Prostate gland (tissue), 2 donors: Measurements from ENCODE around the gene GLI2. TPM values are rescaled to one million over a fixed set of nuclear protein-coding genes. Genes with fewer than 3 reads are reported as not detected.
A peak's percentile ranks its signal among the peaks of the same experiment; 100 is the strongest.

Experiments used
- DNase-seq: peaks from one replicate; pipeline ENCODE4 v3.0.0-alpha.2; 2019; ENCODE audit warnings: low spot score
- H3K27ac ChIP-seq, 2 donors: fragments of 200-600 bp; sonication (generic); 2 replicates each; pipeline ENCODE4 v1.5.1; 2017 to 2019
- H3K27me3 ChIP-seq: fragments of 200-600 bp; sonication (generic); replicated peaks from 2 replicates; pipeline ENCODE4 v1.5.1; 2019; ENCODE audit not compliant: insufficient read depth
- H3K36me3 ChIP-seq, 2 donors: fragments of 200-600 bp; sonication (generic); 1 replicate in 1 of 2; 2 replicates in 1 of 2; pipeline versions ENCODE4 v1.5.1 to v1.8.1; 2017 to 2019
- H3K4me1 ChIP-seq: fragments of 200-600 bp; sonication (generic); replicated peaks from 2 replicates; pipeline ENCODE4 v1.5.1; 2019
- H3K4me3 ChIP-seq, 2 donors: fragments of 200-600 bp; sonication (generic); 2 replicates each; pipeline ENCODE4 v1.5.1; 2017 to 2019
- H3K9me3 ChIP-seq: fragments of 200-600 bp; sonication (generic); 2 replicates; pipeline ENCODE4 v1.5.1; 2017
- CTCF ChIP-seq, 4 experiments: fragments of 200-600 bp in 2 of 4; fragments of 450-650 bp in 2 of 4; sonication (generic) in 2 of 4; IDR thresholded peaks; 1 replicate in 3 of 4; 2 replicates in 1 of 4; pipeline ENCODE4 v1.5.1; 2016 to 2019; ENCODE audit warnings: antibody characterized with exemption in 4 of 4, mild to moderate bottlenecking in 2 of 4, moderate library complexity in 2 of 4
- POLR2A ChIP-seq: fragments of 450-650 bp; IDR thresholded peaks from one replicate; pipeline ENCODE4 v1.6.1; 2016; ENCODE audit warnings: antibody characterized with exemption, mild to moderate bottlenecking
- POLR2AphosphoS5 ChIP-seq: sonication (generic); formaldehyde crosslinking; IDR thresholded peaks from one replicate; pipeline ENCODE4 v1.6.1; 2017; ENCODE audit warnings: antibody characterized with exemption
- WGBS: methylation state at CpG from one replicate; pipeline ENCODE4 v1.1.5; 2018; 5-methylcytosine and 5-hydroxymethylcytosine counted together
- intact Hi-C: fragments of 100-400 bp; cut with DNase I; formaldehyde crosslinking; loops from one replicate; pipeline ENCODE4 v1.14.2; 2022
- total RNA-seq, 2 donors: library from RNA; depleted of rRNA; stranded (reverse); fragments of >200 nt; gene quantifications; one replicate each; pipeline ENCODE4 v1.1.0, GENCODE V29; 2016

GLI2 gene
- total RNA-seq, 2 donors from 2014 or later, result 3.8 to 16.4 TPM

DNA sequence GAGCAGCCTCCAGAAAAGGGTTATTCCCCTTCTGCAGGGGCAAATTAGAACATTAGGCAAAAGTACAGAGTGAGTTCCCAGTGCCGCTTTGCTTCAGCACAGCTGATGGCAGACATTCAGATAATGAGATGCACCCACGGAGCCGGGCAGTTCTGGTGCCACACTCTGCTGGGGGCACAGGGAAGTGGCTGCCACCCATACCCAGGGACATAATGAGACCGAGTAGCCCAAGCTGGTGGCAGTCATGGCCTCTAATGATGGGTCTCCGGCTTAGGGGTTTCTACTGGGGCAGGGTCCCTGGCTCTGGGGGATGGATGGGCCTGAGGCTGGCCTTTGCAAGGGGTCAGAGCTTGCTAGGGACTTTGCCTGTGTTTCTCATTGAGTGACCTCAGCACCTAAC is 26.2 kb downstream of the GLI2 start:
- H3K9me3 ChIP-seq, result no peaks in the 10 kb centered on the region
- DNase-seq, result no peak
- H3K4me1 ChIP-seq, result no peaks in the 10 kb centered on the region
- no peaks in the 10 kb centered on the region for H3K36me3 ChIP-seq
- 92% methylated on average over 5 of the region's 5 CpGs for WGBS
- TF ChIP-seq POLR2AphosphoS5 (no peak), POLR2A (no peak), CTCF (IDR thresholded peaks at IDR 0.05) (no peak)
- intact Hi-C loops, result no loop called here
- H3K27me3 ChIP-seq, result no peaks in the 10 kb centered on the region
- no peak overlapping the region for H3K27ac ChIP-seq
- H3K4me3 ChIP-seq, result no peak overlapping the region

DNA sequence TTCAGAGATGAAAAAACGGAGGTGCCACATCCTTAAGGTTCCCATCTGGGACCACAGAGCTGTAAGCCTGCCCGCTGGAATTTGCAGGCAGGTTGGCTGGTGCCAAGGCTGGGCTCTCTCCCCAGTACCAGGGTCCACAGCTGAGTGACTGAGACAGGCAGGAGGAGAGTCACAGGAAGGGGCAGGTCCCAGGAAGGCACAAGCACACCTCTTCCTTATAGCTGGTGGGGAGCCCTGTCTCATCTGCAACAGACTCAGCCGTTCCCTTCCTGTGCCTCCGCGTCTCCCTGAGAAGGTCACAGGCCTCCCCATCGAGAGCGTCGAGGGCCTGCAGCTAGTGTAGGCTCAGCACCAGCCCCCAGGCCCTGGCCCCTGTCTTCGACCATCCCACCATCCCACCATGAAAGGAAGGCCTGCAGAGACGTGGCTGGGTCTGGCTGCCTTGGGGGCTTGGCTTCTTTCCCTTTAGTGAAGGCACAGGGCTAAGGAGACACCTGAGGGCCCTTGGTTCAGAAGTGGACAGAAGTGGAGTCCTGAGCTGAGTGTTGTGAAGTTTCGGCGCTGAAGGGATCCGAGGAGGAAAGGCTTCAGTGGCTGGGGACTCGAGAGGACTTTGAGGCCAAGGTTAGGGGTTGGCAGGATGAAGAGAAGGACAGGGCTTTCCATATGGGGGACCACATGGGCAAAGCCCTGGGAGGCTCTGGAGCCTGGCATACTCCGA is 26.8 kb downstream of the GLI2 start:
- TF ChIP-seq CTCF (IDR thresholded peaks at IDR 0.05) (no peak), POLR2AphosphoS5 (no peak), POLR2A (no peak)
- WGBS, result 92% methylated on average over 15 of the region's 15 CpGs
- H3K36me3 ChIP-seq, result no peaks in the 10 kb centered on the region
- intact Hi-C loops, result no loop called here
- no peaks in the 10 kb centered on the region for H3K9me3 ChIP-seq
- no peaks in the 10 kb centered on the region for H3K27me3 ChIP-seq
- no peaks in the 10 kb centered on the region for H3K4me1 ChIP-seq
- no peak overlapping the region for H3K4me3 ChIP-seq
- DNase-seq, result no peak
- H3K27ac ChIP-seq, result no peak overlapping the region

- H3K27me3 ChIP-seq, result no peaks in the 10 kb centered on the region
- intact Hi-C loops, result no loop called here
- H3K4me1 ChIP-seq, result no peaks in the 10 kb centered on the region
- H3K9me3 ChIP-seq, result no peaks in the 10 kb centered on the region
- no peak overlapping the region for H3K4me3 ChIP-seq
- no peak for DNase-seq
- no peak overlapping the region for H3K27ac ChIP-seq
- TF ChIP-seq POLR2A (no peak), CTCF (IDR thresholded peaks at IDR 0.05) (no peak), POLR2AphosphoS5 (no peak)
- H3K36me3 ChIP-seq, result no peaks in the 10 kb centered on the region
- 75% methylated on average over 8 of the region's 8 CpGs for WGBS
Observed at GRCh38 chr2:120763508-120763907, 27.8 kb downstream of the GLI2 start.

DNA sequence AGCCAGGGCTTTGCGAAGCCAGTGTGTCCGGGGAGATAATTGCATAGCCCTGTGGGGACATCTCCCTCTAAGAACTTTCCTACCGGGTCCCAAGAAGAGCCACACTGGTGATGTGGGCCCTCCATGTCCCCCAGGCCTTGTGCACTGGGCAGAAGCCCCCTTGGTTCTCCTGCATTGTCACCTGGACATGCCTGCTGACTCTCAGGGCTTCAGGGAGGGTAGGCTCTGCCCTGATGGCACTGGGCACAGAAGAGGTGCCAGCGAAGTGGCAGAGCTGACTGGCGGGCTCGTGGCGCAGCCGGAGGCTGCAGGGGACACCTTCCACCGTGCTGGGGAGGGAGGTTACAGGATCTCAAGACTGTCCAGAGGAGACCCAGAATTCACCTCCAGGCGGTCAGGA is 28.3 kb downstream of the GLI2 start:
- intact Hi-C loops, result no loop called here
- H3K27ac ChIP-seq, result no peak overlapping the region
- H3K4me3 ChIP-seq, result no peak overlapping the region
- DNase-seq, result no peak
- no peaks in the 10 kb centered on the region for H3K9me3 ChIP-seq
- no peaks in the 10 kb centered on the region for H3K27me3 ChIP-seq
- no peaks in the 10 kb centered on the region for H3K4me1 ChIP-seq
- WGBS, result 95% methylated on average over 10 of the region's 10 CpGs
- no peak for TF ChIP-seq POLR2AphosphoS5
- no peak for TF ChIP-seq CTCF (IDR thresholded peaks at IDR 0.05)
- TF ChIP-seq POLR2A, result no peak
- no peaks in the 10 kb centered on the region for H3K36me3 ChIP-seq

GRCh38 chr2:120764492-120764891 is 28.8 kb downstream of the GLI2 start:
- intact Hi-C loops, result no loop called here
- Histone ChIP-seq H3K27ac (peak overlapping the region in 1 of 2 donors; percentile 30), H3K4me3 (no peak overlapping the region), H3K27me3 (no peaks in the 10 kb centered on the region), H3K4me1 (no peaks in the 10 kb centered on the region), H3K9me3 (no peaks in the 10 kb centered on the region), H3K36me3 (no peaks in the 10 kb centered on the region)
- WGBS, result 65% methylated on average over 6 of the region's 6 CpGs
- no peak for TF ChIP-seq CTCF (IDR thresholded peaks at IDR 0.05)
- TF ChIP-seq POLR2AphosphoS5, result peak; percentile 36
- no peak for DNase-seq
